ENCODE results near the gene LYPD6B.
"Not testable (repeated sequence)": the region's sequence is repeated elsewhere in the genome, so short reads cannot be mapped to it uniquely, and the experiment has no call there.

The LYPD6B gene

DNA sequence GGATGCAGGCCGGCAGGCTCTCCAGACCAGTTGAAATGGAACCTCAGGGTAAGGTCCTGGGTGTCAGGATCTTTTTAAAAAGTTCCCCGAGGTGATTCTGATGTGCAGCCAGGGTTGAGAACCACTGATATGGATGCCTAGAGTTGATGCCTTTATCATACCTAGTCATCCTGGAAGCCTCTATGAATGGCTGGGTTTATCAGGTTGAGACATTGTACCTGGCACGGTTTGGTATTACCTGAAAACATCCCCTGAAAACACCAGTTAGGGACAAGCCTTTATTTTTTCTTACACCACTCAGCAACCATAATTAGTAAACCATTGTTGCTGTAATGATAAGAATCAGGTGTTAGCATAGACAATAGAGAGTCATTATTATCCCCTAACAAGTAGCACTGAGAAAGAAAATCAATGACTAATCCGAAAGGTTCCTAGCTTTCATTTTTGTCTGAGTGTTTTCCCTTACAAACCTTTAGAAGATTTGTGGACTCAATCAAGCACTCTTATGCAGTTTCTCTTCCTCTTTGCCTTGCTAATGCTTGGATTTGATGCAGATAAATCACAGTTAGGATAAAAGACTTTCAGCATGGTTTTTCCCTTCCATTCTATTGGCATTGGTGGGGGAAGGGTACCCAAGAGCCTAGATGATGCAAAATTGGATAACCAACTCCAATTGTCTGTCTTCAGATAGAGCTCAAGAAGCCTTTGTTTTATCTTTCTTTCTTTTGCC is 175.4 kb downstream of the LYPD6B start:
- DNase-seq (ENCODE audit: low read depth): no peak

DNA sequence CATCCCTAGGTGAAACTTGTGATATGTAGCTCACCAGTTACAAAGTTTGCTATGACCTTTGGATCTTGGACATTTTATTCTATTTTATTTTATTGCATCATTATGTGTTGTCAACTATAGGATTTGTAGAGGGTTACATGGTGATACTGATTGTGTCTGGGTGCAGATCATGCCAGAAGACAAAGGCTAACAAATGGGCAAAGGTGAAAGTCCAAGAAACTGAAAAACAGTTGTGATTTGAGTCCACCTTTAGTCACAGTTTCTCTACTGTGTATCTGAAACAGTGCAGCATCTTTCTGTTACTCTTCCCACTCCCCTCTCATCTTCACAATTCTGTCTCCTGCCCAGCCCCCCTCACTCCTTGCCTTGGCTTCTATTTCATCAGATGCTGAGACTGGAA is 180.0 kb downstream of the LYPD6B start:
- no peak for DNase-seq (ENCODE audit: low read depth)

DNA sequence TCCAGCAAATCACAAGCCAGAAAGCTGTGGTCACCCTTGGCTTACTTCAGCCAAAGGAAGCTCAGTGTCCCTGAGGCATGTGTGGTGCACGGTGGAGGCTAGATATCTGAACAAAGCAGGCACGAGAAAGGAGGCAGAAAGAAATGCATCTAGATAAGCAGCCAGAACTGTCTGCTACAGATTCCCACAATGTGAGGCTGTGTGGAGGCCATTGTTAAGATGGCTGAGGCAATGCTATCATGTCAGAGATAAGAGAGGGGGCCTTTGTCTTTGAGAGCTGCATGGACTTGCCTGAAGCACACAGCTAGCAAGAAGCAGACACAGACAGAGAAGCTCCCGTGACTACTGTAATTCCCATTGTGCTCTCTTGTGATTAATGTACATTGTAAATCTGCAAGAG is 181.4 kb downstream of the LYPD6B start:
- no peak for DNase-seq (ENCODE audit: low read depth)

DNA sequence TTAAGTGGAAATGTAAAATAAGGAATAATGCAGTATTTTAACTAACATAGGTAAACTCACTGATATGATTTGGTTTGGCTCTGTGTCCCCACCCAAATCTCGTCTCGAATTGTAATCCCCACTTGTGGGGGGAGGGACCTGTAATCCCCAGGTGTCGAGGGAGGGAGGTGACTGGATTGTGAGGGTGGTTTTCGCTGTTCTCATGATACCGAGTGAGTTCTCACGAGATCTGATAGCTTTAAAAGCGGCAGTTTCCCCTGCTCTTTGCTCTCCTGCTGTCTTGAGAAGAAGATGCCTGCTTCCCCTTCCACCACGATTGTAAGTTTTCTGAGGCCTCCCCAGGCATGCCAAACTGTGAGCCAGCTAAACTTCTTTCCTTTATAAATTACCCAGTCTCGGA is 182.5 kb downstream of the LYPD6B start:
- no peak for DNase-seq (ENCODE audit: low read depth)

DNA sequence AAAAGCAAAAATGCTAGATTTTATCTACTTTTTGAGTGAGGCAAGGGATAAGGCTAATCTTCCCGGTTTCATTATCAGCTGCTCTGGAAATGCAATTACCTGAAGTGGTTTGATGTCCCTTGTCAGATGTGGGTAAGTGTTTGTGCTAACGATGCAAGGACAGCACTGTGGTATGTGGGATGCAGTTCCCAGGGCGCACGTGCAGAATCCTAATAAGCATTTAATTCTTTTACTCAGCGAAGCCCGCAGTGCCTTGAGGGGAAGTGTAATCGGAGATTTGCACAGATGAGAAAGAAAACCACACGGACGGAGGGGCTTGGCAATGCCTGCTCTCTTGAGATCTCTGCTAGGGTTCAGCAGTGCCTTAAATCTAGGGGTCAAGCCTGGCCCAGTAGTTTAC is 183.4 kb downstream of the LYPD6B start:
- DNase-seq (ENCODE audit: low read depth): no peak

DNA sequence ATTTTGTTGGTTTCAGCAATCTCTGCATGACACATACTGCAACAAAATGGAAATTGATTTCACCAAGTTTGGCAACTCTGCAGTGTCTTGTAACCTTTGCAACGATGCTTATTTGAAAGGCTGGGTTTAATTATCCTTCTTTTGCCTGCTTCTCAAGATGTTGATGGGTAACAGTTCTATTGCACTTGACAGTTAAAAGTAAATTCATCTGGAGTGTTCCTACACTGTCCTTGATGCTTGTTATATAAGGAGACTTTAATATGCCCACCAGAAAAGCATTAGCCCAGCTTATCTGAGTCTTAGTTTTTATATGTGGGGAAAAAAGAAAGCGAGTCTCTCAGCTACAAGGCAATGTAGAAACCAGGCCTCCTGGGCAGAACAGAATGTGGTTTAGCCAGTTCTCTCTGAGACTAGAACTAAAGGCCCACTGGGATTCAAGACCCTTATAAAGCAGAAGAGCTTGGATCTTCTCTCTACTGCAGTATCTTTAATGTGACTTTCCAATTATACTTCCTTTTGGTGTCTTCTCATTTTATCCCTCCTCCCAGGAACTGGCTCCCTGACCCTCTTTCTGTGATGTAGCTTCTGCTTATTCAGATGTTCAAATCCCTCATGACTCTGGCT is 185.1 kb downstream of the LYPD6B start:
- no peak for DNase-seq (ENCODE audit: low read depth)

DNA sequence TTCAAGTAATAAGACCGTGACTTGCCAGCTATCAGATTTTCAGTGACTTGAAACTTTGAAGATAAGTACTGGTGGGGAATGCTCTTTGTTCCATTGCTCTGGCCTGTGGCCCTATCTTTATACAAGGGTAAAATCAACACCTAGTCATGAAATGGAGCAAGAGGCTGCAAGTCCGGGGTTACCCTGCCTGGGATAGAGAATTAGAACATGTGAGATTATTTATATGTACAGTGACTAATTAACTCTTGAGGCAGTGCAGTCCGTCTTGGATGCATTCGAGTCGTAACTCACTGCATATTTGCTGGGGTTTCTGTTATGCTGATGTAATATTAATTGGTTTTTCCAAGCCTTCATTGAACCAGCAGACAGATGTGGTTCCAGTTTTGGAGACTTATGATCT is 186.0 kb downstream of the LYPD6B start:
- no peak for DNase-seq (ENCODE audit: low read depth)

DNA sequence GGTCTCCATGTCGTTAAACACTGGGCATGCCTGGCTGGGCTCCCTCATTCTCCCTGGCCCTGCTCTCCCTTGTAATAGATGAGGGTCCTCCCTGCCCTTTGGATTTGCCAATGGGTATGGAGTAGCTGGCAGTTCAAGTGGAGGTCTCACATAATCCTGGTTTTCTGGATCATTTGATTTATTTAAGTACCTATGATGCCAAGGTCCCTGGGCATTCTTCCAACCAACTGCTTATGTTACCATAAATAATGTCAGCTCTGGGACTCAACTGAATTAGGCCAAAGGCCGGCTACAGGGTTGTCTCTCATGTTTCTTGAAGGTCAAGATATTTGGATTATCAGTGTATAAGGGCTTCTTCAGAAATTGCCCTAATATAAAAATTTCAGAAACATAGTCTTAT is 186.9 kb downstream of the LYPD6B start:
- DNase-seq (ENCODE audit: low read depth): no peak

DNA sequence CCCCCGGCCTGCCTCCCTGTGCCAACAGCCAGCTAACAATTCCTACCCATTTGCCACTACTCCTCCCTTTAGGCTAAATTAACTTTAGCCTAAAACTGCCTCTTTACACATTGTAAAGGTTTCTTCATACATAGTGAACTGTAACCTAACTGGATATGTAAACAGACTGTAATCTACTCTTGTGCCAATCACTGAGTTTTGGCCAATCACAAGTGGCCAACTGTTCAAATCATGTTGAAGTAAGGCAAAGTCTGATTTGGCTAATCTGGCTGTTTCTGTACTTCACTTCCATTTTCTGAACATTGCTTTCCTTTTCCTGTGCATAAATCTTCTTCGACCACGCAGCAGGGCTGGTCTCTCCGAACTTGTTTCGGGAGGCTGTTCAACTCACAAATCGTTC is 188.3 kb downstream of the LYPD6B start:
- DNase-seq (ENCODE audit: low read depth): no peak

DNA sequence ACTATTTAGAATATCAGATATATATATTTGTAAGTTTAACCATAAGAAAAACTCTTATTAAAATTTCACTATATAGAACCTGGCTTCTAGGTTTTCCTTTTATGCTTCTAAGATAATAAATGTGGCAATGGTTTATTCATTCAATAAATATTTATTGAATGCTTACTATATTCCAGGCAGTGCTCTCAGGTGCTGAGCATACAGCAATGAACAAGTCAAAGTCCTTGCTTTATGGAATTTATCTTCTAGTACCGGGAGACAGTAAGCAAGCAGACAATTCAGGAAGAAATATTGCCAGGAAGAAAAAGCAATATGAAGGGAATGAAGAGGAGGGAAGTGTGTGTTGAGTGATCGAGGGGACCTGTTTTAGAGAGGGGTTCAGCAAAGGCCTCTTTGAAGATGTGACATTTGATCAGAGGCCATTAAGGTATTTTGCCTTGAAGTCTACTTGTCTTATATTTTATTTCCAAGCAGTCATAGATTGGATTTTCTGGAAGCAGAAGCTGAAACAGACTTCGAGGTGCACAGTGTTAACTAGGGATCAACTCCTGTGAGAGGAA is 197.4 kb downstream of the LYPD6B start:
- DNase-seq (ENCODE audit: low read depth): no peak

DNA sequence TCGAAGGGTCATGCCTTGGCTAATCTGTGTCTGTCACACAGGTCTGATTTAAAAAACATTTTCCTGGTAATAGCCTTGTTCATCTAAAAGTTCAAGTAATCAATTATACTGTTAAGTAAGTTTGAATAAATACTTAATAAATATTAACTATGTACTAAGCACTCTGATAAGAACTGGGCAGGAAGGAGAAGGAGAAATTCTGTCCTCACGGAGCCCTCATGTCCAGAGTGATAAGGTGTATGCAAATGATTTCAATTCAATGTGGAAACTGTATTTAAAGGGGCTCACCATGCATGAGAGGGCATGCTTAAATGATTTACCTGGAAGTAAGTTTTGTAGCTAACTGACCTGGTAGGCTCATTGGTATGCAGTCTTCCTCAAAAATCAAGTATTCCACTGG is 197.9 kb downstream of the LYPD6B start:
- no peak for DNase-seq (ENCODE audit: low read depth)

DNA sequence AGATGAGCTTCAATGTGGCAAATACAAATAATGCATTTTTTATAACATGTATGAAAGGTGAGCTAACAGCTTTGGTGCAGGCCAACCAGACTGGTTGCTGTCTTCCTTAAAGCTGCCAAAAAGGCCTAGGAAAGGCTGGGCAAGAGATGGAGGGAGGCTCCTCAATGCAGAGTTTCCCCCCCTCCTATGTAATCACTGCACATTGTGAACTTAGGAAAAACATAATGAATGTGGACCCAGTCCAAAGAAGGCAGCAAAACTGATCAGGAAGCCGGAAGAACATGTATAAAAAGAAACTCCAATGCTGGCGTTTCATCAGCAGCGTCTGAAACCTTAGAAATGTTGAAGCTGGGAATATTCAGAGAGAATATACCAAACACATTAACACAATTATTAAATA is 207.7 kb downstream of the LYPD6B start:
- DNase-seq (ENCODE audit: low read depth): no peak

DNA sequence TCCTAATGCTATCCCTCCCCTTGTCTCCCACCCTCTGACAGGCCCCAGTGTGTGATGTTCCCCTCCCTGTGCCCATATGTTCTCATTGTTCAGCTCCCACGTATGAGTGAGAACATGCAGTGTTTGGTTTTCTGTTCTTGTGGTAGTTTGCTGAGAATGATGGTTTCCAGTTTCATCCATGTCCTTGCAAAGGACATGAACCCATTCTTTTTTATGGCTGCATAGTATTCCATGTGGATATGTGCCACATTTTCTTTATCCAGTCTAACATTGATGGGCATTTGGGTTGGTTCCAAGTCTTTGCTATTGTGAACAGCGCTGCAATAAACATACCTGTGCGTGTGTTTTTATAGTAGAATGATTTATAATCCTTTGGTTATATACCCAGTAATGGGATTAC is 212.9 kb downstream of the LYPD6B start:
- not testable (repeated sequence) for DNase-seq (ENCODE audit: low read depth)

DNA sequence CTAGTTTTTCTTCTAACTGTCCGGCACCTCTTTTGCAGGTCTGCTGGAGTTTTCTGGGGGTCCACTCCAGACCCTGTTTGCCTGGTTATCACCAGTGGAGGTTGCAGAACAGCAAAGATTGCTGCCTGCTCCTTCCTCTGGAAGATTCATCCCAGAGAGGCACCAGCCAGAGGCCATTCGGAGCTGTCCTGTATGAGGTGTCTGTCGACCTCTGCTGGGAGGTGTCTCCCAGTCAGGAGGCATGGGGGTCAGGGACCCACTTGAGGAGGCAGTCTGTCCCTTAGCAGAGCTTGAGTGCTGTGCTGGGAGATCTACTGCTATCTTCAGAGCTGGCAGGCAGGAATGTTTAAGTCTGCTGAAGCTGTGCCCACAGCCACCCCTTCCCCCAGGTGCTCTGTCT is 218.4 kb downstream of the LYPD6B start:
- not testable (repeated sequence) for DNase-seq (ENCODE audit: low read depth)

DNA sequence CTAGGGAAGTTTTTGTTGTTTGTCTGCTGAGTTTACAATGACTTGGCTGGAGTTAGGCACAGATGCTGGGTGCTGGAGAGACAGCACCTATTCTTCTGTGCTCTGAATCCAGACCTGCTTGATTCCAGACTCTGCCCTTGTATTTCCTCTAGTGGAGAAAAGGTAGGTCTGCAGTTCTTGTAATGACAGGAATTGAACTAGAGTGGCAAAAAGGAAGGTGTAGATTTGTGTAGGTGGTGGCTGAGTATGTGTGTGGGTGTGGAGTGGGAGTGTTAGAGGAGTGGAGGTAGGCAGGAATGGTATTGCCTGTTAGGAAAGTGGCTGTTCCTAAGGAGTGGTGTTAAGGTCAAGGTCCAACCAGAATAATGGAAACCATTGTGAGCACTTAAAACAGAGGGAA is 220.0 kb downstream of the LYPD6B start:
- DNase-seq (ENCODE audit: low read depth): no peak

DNA sequence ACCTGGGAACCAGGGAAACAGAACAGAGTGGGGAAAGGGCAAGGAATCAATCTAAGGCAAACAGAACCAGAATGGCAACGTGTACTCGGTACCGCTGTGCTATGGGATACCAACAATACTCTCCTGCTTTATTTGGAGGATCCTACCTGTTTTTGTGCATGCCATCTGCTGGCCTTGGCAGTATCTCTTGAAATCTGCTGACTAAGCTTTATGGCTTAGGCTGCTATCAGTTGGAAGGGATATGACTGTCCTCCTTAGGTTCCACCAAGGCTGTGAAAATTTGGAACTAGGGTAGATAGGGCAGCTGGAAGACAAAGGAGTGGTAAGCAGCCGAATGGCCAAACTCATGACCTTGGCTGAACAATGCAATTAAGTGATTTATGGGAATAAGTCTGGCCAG is 220.6 kb downstream of the LYPD6B start:
- no peak for DNase-seq (ENCODE audit: low read depth)

DNA sequence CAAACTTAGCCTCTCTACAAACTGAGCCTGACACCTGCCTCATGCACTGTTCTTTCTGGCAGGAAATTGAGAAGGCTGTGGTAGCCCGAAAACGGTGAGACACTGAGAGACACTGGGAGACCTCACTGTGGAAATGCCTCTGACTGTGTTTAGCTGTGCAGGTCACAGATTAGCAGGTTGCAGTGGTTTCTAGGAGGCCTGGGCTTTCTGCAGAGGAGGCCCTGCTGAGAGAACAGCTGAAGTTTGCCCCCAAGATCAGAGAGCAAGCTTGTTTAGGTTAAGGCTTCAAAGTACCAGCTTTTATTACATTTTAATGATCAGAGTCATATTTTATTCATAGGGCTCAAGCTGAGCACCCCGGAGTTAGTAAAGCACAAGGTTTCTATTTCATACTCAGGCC is 223.2 kb downstream of the LYPD6B start:
- DNase-seq (ENCODE audit: low read depth): no peak

All from activated T-cell treated with anti-CD3 and anti-CD28 coated beads for 24 hours (primary cell).